ENCODE data around the gene RASA3.

The RASA3 gene

DNA sequence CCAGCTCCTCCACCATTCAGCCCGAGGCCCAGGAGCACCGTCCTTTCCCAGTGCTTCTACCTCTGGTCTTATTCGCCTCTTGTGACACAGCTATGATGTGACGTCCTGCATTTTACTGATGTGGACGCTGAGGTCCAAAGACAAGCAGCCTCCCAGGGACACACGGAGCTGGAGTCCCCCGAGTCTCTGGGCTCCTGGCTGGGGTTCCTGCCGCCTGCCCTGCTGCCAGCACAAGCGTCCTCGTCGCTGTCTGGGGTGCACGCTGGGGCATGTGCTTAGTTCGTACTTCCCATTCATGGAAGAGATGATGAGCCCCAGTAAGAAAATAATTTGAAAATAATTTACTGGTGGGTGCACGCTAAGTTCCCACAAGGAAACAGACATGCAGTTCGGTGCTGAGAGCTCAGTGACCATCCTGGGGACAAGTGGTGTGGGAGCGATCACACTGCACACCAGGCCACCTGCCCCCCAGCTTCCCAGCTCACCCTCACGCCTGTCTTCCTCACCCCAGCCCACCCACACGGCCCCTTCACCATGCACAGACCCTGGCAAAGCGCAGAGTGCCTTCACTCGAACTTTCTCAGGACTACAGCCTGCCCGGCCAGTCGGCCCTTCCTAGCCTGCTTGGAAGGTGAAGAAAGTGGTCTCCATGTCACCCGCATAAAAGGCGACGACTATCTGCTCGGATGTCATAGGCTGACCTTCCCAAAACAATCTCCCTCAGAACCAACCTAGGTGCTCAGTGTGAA, 32.4 kb upstream of the RASA3 start:
- Histone ChIP-seq H3K27ac (replicated peaks) (no peak overlapping the region), H3K4me3 (replicated peaks; ENCODE audit: insufficient read depth, low read length) (no peak overlapping the region), H3K27me3 (ENCODE audit: insufficient read depth, poor library complexity, severe bottlenecking) (no peaks in the 10 kb centered on the region)
- no peak for DNase-seq (ENCODE audit: low read depth in 1 of 2, low spot score in 1 of 2)
- TF ChIP-seq POLR2AphosphoS5 (IDR thresholded peaks at IDR 0.05; ENCODE audit: low read depth) (no peak), GABPA (IDR thresholded peaks at IDR 0.05; ENCODE audit: low read depth) (no peak), SPI1 (IDR thresholded peaks at IDR 0.05; ENCODE audit: borderline replicate concordance, low read depth) (no peak)
- TF ChIP-seq, protein P1, sequence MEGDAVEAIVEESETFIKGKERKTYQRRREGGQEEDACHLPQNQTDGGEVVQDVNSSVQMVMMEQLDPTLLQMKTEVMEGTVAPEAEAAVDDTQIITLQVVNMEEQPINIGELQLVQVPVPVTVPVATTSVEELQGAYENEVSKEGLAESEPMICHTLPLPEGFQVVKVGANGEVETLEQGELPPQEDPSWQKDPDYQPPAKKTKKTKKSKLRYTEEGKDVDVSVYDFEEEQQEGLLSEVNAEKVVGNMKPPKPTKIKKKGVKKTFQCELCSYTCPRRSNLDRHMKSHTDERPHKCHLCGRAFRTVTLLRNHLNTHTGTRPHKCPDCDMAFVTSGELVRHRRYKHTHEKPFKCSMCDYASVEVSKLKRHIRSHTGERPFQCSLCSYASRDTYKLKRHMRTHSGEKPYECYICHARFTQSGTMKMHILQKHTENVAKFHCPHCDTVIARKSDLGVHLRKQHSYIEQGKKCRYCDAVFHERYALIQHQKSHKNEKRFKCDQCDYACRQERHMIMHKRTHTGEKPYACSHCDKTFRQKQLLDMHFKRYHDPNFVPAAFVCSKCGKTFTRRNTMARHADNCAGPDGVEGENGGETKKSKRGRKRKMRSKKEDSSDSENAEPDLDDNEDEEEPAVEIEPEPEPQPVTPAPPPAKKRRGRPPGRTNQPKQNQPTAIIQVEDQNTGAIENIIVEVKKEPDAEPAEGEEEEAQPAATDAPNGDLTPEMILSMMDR (IDR thresholded peaks at IDR 0.05; ENCODE audit: insufficient read depth, low read length) = no peak
- TF ChIP-seq, protein P2, sequence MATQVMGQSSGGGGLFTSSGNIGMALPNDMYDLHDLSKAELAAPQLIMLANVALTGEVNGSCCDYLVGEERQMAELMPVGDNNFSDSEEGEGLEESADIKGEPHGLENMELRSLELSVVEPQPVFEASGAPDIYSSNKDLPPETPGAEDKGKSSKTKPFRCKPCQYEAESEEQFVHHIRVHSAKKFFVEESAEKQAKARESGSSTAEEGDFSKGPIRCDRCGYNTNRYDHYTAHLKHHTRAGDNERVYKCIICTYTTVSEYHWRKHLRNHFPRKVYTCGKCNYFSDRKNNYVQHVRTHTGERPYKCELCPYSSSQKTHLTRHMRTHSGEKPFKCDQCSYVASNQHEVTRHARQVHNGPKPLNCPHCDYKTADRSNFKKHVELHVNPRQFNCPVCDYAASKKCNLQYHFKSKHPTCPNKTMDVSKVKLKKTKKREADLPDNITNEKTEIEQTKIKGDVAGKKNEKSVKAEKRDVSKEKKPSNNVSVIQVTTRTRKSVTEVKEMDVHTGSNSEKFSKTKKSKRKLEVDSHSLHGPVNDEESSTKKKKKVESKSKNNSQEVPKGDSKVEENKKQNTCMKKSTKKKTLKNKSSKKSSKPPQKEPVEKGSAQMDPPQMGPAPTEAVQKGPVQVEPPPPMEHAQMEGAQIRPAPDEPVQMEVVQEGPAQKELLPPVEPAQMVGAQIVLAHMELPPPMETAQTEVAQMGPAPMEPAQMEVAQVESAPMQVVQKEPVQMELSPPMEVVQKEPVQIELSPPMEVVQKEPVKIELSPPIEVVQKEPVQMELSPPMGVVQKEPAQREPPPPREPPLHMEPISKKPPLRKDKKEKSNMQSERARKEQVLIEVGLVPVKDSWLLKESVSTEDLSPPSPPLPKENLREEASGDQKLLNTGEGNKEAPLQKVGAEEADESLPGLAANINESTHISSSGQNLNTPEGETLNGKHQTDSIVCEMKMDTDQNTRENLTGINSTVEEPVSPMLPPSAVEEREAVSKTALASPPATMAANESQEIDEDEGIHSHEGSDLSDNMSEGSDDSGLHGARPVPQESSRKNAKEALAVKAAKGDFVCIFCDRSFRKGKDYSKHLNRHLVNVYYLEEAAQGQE (IDR thresholded peaks at IDR 0.05; ENCODE audit: insufficient replicate concordance, low read depth) = no peak

DNA sequence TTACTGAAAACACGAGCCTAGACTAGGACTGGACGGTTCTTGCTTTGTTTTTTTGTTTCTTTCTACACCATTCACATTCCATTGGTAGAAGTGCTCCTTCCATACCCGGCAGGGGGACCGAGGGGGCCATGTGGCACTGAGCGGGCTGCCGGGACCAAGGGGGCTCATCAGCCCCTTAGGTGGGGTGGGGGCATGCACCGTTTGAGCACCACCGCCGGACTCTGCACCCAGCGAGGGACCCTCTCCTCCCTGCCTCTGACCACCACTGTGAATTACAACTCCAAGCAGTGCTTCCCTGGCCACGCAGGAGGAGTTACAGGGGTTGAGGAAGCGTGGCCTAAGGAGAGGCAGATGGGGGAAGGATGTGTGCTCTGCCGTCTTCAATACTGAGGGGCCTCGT, 31.6 kb upstream of the RASA3 start:
- Histone ChIP-seq H3K4me3 (replicated peaks; ENCODE audit: insufficient read depth, low read length) (no peak overlapping the region), H3K27ac (replicated peaks) (no peak overlapping the region), H3K27me3 (ENCODE audit: insufficient read depth, poor library complexity, severe bottlenecking) (no peaks in the 10 kb centered on the region)
- TF ChIP-seq, protein P2 (IDR thresholded peaks at IDR 0.05; ENCODE audit: insufficient replicate concordance, low read depth) = no peak
- TF ChIP-seq POLR2AphosphoS5 (IDR thresholded peaks at IDR 0.05; ENCODE audit: low read depth) (no peak), SPI1 (IDR thresholded peaks at IDR 0.05; ENCODE audit: borderline replicate concordance, low read depth) (no peak), GABPA (IDR thresholded peaks at IDR 0.05; ENCODE audit: low read depth) (no peak)
- TF ChIP-seq, protein P1 (IDR thresholded peaks at IDR 0.05; ENCODE audit: insufficient read depth, low read length) = no peak
- no peak for DNase-seq (ENCODE audit: low read depth in 1 of 2, low spot score in 1 of 2)

DNA sequence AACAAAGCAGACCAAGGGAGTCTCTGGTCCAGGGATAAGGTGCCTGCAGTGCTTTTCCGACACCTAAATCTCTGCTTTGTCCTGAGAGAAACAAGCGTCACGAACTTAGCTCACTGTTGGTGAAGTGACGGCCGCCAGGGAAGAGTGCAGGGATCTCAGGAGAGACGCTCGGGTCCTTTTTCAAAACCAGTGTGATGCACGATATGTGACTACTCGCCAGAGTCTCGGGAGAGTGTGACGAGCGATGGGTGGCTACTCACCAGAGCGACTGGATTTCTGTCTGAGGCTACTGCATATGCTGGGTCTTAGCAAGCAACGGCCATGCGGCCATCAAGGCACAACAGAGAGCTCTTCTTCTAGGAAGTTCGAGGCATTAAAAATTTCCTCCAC, 30.1 kb upstream of the RASA3 start:
- no peak for DNase-seq (ENCODE audit: low read depth in 1 of 2, low spot score in 1 of 2)
- peak overlapping the region; percentile 49 for H3K27ac ChIP-seq (replicated peaks)
- no peak for TF ChIP-seq SPI1 (IDR thresholded peaks at IDR 0.05; ENCODE audit: borderline replicate concordance, low read depth)
- TF ChIP-seq, protein P1 (IDR thresholded peaks at IDR 0.05; ENCODE audit: insufficient read depth, low read length) = no peak
- TF ChIP-seq POLR2AphosphoS5 (IDR thresholded peaks at IDR 0.05; ENCODE audit: low read depth) = no peak
- no peak for TF ChIP-seq GABPA (IDR thresholded peaks at IDR 0.05; ENCODE audit: low read depth)
- TF ChIP-seq, protein P2 (IDR thresholded peaks at IDR 0.05; ENCODE audit: insufficient replicate concordance, low read depth) = no peak
- H3K4me3 ChIP-seq (replicated peaks; ENCODE audit: insufficient read depth, low read length) = no peak overlapping the region
- no peaks in the 10 kb centered on the region for H3K27me3 ChIP-seq (ENCODE audit: insufficient read depth, poor library complexity, severe bottlenecking)
